K562 (cell line): ENCODE results near the gene MTHFS. TPM values are rescaled to one million over a fixed set of nuclear protein-coding genes. Genes with fewer than 3 reads are reported as not detected.
A peak's percentile ranks its signal among the peaks of the same experiment; 100 is the strongest.

Source experiments
- ARNT ChIP-seq, 2 experiments: fragments of 450-650 bp; IDR thresholded peaks; 2 replicates each; pipeline ENCODE4 v1.6.1; 2016; ENCODE audit warnings: mild to moderate bottlenecking in 1 of 2
- BRF2 ChIP-seq: IDR thresholded peaks from 3 replicates; pipeline ENCODE4 v1.6.1; 2011; ENCODE audit warnings: borderline replicate concordance, mild to moderate bottlenecking; ENCODE audit not compliant: insufficient read length, insufficient read depth
- CBX3 ChIP-seq, 2 experiments: IDR thresholded peaks; 1 replicate in 1 of 2; 2 replicates in 1 of 2; pipeline ENCODE4 v1.6.1; 2012; ENCODE audit warnings: inconsistent platforms in 2 of 2, low read length in 2 of 2, borderline replicate concordance in 1 of 2, control low read depth in 1 of 2
- CTBP1 ChIP-seq: fragments of 450-650 bp; IDR thresholded peaks from 2 replicates; pipeline ENCODE4 v1.6.1; 2016; ENCODE audit warnings: borderline replicate concordance
- ELK3 ChIP-seq: fragments of 450-650 bp; formaldehyde crosslinking; IDR thresholded peaks from 2 replicates; pipeline ENCODE4 v1.4.0; 2020; ENCODE audit warnings: mild to moderate bottlenecking
- GMEB1 ChIP-seq: fragments of 250-450 bp; sonication (Bioruptor Pico); IDR thresholded peaks from 2 replicates; pipeline ENCODE4 v1.4.0; 2020; ENCODE audit warnings: mild to moderate bottlenecking
- HBP1 ChIP-seq: fragments of 450-650 bp; formaldehyde crosslinking; IDR thresholded peaks from 2 replicates; pipeline ENCODE4 v1.4.0; 2022; ENCODE audit warnings: missing genetic modification characterization
- HDAC6 ChIP-seq: IDR thresholded peaks from 2 replicates; pipeline ENCODE4 v1.6.1; 2012; ENCODE audit warnings: low read depth, mild to moderate bottlenecking, control low read depth, inconsistent platforms, low read length, moderate library complexity
- HNRNPL ChIP-seq: fragments of 200-400 bp; formaldehyde crosslinking; IDR thresholded peaks from 2 replicates; pipeline ENCODE4 v1.6.1; 2017; ENCODE audit warnings: low read depth, mild to moderate bottlenecking, low read length
- MTA3 ChIP-seq: fragments of 450-650 bp; formaldehyde crosslinking; IDR thresholded peaks from 2 replicates; pipeline ENCODE4 v1.6.1; 2017; ENCODE audit warnings: mild to moderate bottlenecking, borderline replicate concordance
- MTF1 ChIP-seq: fragments of 250-450 bp; sonication (Bioruptor Pico); IDR thresholded peaks from 2 replicates; pipeline ENCODE4 v1.9.0; 2021; ENCODE audit warnings: moderate library complexity, mild to moderate bottlenecking, inconsistent platforms, borderline replicate concordance
- NR2C1 ChIP-seq, 2 experiments: fragments of 450-650 bp; IDR thresholded peaks; 2 replicates each; pipeline ENCODE4 v1.6.1; 2017; ENCODE audit warnings: mild to moderate bottlenecking in 2 of 2, antibody characterized with exemption in 1 of 2, inconsistent platforms in 1 of 2, missing compliant biosample characterization in 1 of 2, missing genetic modification characterization in 1 of 2
- SRF ChIP-seq, 2 experiments: fragments of 250-450, 450-650 bp in 1 of 2; sonication (Bioruptor Pico) in 1 of 2; sonication (generic) in 1 of 2; formaldehyde crosslinking; IDR thresholded peaks; 2 replicates each; pipeline versions ENCODE4 v1.5.0 to v1.5.1; 2020 to 2022; ENCODE audit warnings: mild to moderate bottlenecking in 1 of 2, missing genetic modification reagents in 1 of 2
- ZBTB5 ChIP-seq: fragments of 450-650 bp; IDR thresholded peaks from 2 replicates; pipeline ENCODE4 v1.6.1; 2017; ENCODE audit warnings: antibody characterized with exemption
- ZNF511 ChIP-seq: sonication (generic); formaldehyde crosslinking; IDR thresholded peaks from 2 replicates; pipeline ENCODE4 v1.8.0; 2022; ENCODE audit warnings: mild to moderate bottlenecking, missing genetic modification reagents
- ZNF655 ChIP-seq: fragments of 250-450 bp; sonication (Bioruptor Pico); IDR thresholded peaks from 2 replicates; pipeline ENCODE4 v1.5.0; 2021
- ZNF75A ChIP-seq: fragments of 450-650 bp; formaldehyde crosslinking; IDR thresholded peaks from 2 replicates; pipeline ENCODE4 v1.4.0; 2020; ENCODE audit warnings: mild to moderate bottlenecking
- polyA plus RNA-seq, 8 experiments: library from polyadenylated mRNA; depleted of rRNA in 4 of 8; stranded (reverse) in 5 of 8; unstranded in 3 of 8; fragments of >200 nt; fragmentation: Nextera tagmentation in 2 of 8; fragmentation: Illumina TruSeq in 1 of 8; extraction: Ambion mirVana in 2 of 8; extraction: Trizol in 1 of 8; gene quantifications; 2 replicates each; pipeline versions ENCODE4 v1.2.1 to v1.2.3, GENCODE V29; 2011 to 2014; ENCODE audit warnings: inconsistent platforms in 1 of 8, missing spikeins in 1 of 8
- total RNA-seq, 7 experiments: library from RNA; depleted of rRNA in 6 of 7; stranded (reverse); fragments of >200 nt in 6 of 7; fragmentation: Illumina TruSeq in 2 of 7; extraction: Trizol in 2 of 7; gene quantifications; 2 replicates each; pipeline versions ENCODE4 v1.2.1 to v1.2.3, GENCODE V29; 2011 to 2021; ENCODE audit warnings: low replicate concordance in 1 of 7

MTHFS gene
- total and polyA plus RNA-seq, 9 of the 15 experiments (the other 6 are each of a cell fraction or from before 2014, with no cell fraction given): 17.8 to 79.3 (median 41.7) TPM

GRCh38 chr15:79896634-79897379, at the start of gene MTHFS (continued):
- TF ChIP-seq SRF (CRISPR knock-in tag; IDR thresholded peaks at IDR 0.05) (peak in 1 of 2 experiments; percentile 74; a peak in 1 of 4 replicates), BRF2 (no peak), ARNT (IDR thresholded peaks at IDR 0.05) (no peak), MTA3 (peak; percentile 75; the same call in 1 of the 2 replicates), CBX3 (IDR thresholded peaks at IDR 0.05; ENCODE audit: borderline replicate concordance in 1 of 2, low read length in 2 of 2) (0 out of 3 replicates have a peak, but pooled peaks of 1 of the 2 experiments have one; percentile 8), ZNF655 (CRISPR knock-in tag) (no peak), ELK3 (CRISPR knock-in tag) (no peak), GMEB1 (CRISPR knock-in tag) (peak; percentile 81), HBP1 (CRISPR knock-in tag) (no peak), MTF1 (CRISPR knock-in tag) (no peak), CTBP1 (peak; percentile 89), ZNF511 (peak; percentile 94; the same call in 1 of the 2 replicates), HNRNPL (peak; percentile 86), ZNF75A (CRISPR knock-in tag) (peak; percentile 54; the same call in 1 of the 2 replicates), HDAC6 (no peak), ZBTB5 (no peak), NR2C1 (IDR thresholded peaks at IDR 0.05) (no peak), NR2C1 (tag; IDR thresholded peaks at IDR 0.05) (no peak)
